A549 (cell line): ENCODE measurements around the gene SLC23A2.
"Not testable (repeated sequence)": the region's sequence is repeated elsewhere in the genome, so short reads cannot be mapped to it uniquely, and the experiment has no call there.

Source experiments
- CBX8 ChIP-seq: fragments of 200-600 bp; sonication (generic); IDR thresholded peaks from 2 replicates; pipeline ENCODE4 v1.6.1; 2016
- FOSL2 ChIP-seq, 2 experiments: fragments of 450-650 bp in 1 of 2; fragments of >200 bp in 1 of 2; sonication (Bioruptor Twin) in 1 of 2; formaldehyde crosslinking; IDR thresholded peaks; 2 replicates each; pipeline versions ENCODE4 v1.5.0 to v1.6.1; 2016 to 2020; ENCODE audit warnings: mild to moderate bottlenecking in 1 of 2, moderate library complexity in 1 of 2
- HDAC2 ChIP-seq: fragments of 200-600 bp; sonication (generic); IDR thresholded peaks from 2 replicates; pipeline ENCODE4 v1.6.1; 2016
- MAFK ChIP-seq: fragments of 450-650 bp; IDR thresholded peaks from 2 replicates; pipeline ENCODE4 v1.6.1; 2014; ENCODE audit not compliant: partially characterized antibody
- NFE2L2 ChIP-seq: fragments of 150-350 bp; conservative IDR thresholded peaks from 2 replicates; pipeline ENCODE4 v1.6.1; 2014; ENCODE audit warnings: low read length
- PHF8 ChIP-seq: fragments of 200-600 bp; sonication (generic); IDR thresholded peaks from 2 replicates; pipeline ENCODE4 v1.6.1; 2016; ENCODE audit warnings: low read depth, mild to moderate bottlenecking, antibody characterized with exemption, moderate library complexity, borderline replicate concordance
- POLR2A ChIP-seq: IDR thresholded peaks from 2 replicates; pipeline ENCODE4 v1.6.1; 2012; ENCODE audit warnings: mild to moderate bottlenecking, low read length
- RAD21 ChIP-seq, 2 experiments: fragments of >200 bp in 1 of 2; sonication (Bioruptor Twin) in 1 of 2; formaldehyde crosslinking in 1 of 2; IDR thresholded peaks in 1 of 2; conservative IDR thresholded peaks in 1 of 2; 2 replicates in 1 of 2; 3 replicates in 1 of 2; pipeline ENCODE4 v1.6.1; 2012 to 2018; ENCODE audit warnings: inconsistent platforms in 1 of 2
- RCOR1 ChIP-seq: fragments of 150-350 bp; IDR thresholded peaks from 2 replicates; pipeline ENCODE4 v1.6.1; 2014; ENCODE audit warnings: antibody characterized with exemption, low read length, low read depth
- SMC3 ChIP-seq: fragments of >200 bp; sonication (Bioruptor Twin); formaldehyde crosslinking; IDR thresholded peaks from 3 replicates; pipeline ENCODE4 v1.6.1; 2018; ENCODE audit warnings: inconsistent platforms
- TF ChIP-seq, protein P1 (sequence below): fragments of >200 bp; sonication (Bioruptor Twin); formaldehyde crosslinking; IDR thresholded peaks from 3 replicates; pipeline ENCODE4 v1.5.1; 2016
- TF ChIP-seq, protein P2 (sequence below): fragments of >200 bp; sonication (Bioruptor Twin); formaldehyde crosslinking; IDR thresholded peaks from 3 replicates; pipeline ENCODE4 v1.6.1; 2016

- TF ChIP-seq, protein P1, sequence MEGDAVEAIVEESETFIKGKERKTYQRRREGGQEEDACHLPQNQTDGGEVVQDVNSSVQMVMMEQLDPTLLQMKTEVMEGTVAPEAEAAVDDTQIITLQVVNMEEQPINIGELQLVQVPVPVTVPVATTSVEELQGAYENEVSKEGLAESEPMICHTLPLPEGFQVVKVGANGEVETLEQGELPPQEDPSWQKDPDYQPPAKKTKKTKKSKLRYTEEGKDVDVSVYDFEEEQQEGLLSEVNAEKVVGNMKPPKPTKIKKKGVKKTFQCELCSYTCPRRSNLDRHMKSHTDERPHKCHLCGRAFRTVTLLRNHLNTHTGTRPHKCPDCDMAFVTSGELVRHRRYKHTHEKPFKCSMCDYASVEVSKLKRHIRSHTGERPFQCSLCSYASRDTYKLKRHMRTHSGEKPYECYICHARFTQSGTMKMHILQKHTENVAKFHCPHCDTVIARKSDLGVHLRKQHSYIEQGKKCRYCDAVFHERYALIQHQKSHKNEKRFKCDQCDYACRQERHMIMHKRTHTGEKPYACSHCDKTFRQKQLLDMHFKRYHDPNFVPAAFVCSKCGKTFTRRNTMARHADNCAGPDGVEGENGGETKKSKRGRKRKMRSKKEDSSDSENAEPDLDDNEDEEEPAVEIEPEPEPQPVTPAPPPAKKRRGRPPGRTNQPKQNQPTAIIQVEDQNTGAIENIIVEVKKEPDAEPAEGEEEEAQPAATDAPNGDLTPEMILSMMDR, result not testable (repeated sequence)
- TF ChIP-seq, protein P2, sequence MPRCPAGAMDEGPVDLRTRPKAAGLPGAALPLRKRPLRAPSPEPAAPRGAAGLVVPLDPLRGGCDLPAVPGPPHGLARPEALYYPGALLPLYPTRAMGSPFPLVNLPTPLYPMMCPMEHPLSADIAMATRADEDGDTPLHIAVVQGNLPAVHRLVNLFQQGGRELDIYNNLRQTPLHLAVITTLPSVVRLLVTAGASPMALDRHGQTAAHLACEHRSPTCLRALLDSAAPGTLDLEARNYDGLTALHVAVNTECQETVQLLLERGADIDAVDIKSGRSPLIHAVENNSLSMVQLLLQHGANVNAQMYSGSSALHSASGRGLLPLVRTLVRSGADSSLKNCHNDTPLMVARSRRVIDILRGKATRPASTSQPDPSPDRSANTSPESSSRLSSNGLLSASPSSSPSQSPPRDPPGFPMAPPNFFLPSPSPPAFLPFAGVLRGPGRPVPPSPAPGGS, result not testable (repeated sequence)
- TF ChIP-seq RCOR1; HDAC2; FOSL2 (IDR thresholded peaks at IDR 0.05); FOSL2 (CRISPR knock-in tag; IDR thresholded peaks at IDR 0.05); PHF8; SMC3; MAFK; POLR2A; NFE2L2; RAD21 (conservative IDR thresholded peaks at IDR 0.05 in 1 of 2, IDR thresholded peaks at IDR 0.05 in 1 of 2); CBX8: not testable (repeated sequence)
Measured at GRCh38 chr20:4921271-4921670, 80.0 kb downstream of the SLC23A2 start.
